Measurements from ENCODE around the gene CUTC.

CUTC gene

GRCh38 chr10:99784727-99785441 is 52.9 kb downstream of the CUTC start:
- DNase-seq = no peak

- DNase-seq = no peak
Observed at GRCh38 chr10:99785646-99786045, 53.6 kb downstream of the CUTC start.

- DNase-seq = no peak
Observed at GRCh38 chr10:99787311-99787710, 55.3 kb downstream of the CUTC start.

- no peak for DNase-seq
Observed at GRCh38 chr10:99787782-99788445, 55.9 kb downstream of the CUTC start.

- no peak for DNase-seq
Observed at GRCh38 chr10:99788598-99789256, 56.7 kb downstream of the CUTC start.

GRCh38 chr10:99791831-99792230 is 59.8 kb downstream of the CUTC start:
- no peak for DNase-seq

GRCh38 chr10:99793819-99794218 is 61.8 kb downstream of the CUTC start:
- DNase-seq = no peak

- DNase-seq = no peak
Observed at GRCh38 chr10:99796928-99797327, 64.9 kb downstream of the CUTC start.

GRCh38 chr10:99798031-99798430 is 66.0 kb downstream of the CUTC start:
- DNase-seq = no peak

- no peak for DNase-seq
Observed at GRCh38 chr10:99798920-99799319, 66.9 kb downstream of the CUTC start.

- no peak for DNase-seq
Observed at GRCh38 chr10:99799613-99800012, 67.6 kb downstream of the CUTC start.

- no peak for DNase-seq
Observed at GRCh38 chr10:99804471-99804870, 72.4 kb downstream of the CUTC start.

GRCh38 chr10:99805190-99805589 is 73.2 kb downstream of the CUTC start:
- no peak for DNase-seq

All from GF-D8 (cell line).